HepG2 (cell line): Measurements from ENCODE around the gene TANGO2. TPM values are rescaled to one million over a fixed set of nuclear protein-coding genes. Genes with fewer than 3 reads are reported as not detected.

Experiments used
- ARID2 ChIP-seq: sonication (generic); formaldehyde crosslinking; IDR thresholded peaks from 2 replicates; pipeline ENCODE4 v1.8.1; 2022; ENCODE audit warnings: mild to moderate bottlenecking, missing genetic modification reagents, borderline replicate concordance
- ARID3A ChIP-seq: IDR thresholded peaks from 2 replicates; pipeline ENCODE4 v1.6.1; 2012; ENCODE audit warnings: low read depth, low read length, improper control_type of control experiment
- BORCS8-MEF2B ChIP-seq: sonication (generic); formaldehyde crosslinking; IDR thresholded peaks from 2 replicates; pipeline ENCODE4 v1.8.0; 2022; ENCODE audit warnings: mild to moderate bottlenecking, missing genetic modification reagents
- E2F2 ChIP-seq: sonication (generic); formaldehyde crosslinking; IDR thresholded peaks from 2 replicates; pipeline ENCODE4 v1.4.0; 2020; ENCODE audit warnings: missing genetic modification reagents, borderline replicate concordance
- IRF1 ChIP-seq: sonication (generic); formaldehyde crosslinking; IDR thresholded peaks from 2 replicates; pipeline ENCODE4 v1.4.0; 2020; ENCODE audit warnings: low read depth, mild to moderate bottlenecking, missing genetic modification reagents
- KLF15 ChIP-seq: sonication (generic); formaldehyde crosslinking; IDR thresholded peaks from 2 replicates; pipeline ENCODE4 v1.8.1; 2023; ENCODE audit warnings: borderline replicate concordance, mild to moderate bottlenecking, inconsistent platforms, missing genetic modification reagents, mixed read lengths
- PAXIP1 ChIP-seq: sonication (generic); formaldehyde crosslinking; conservative IDR thresholded peaks from 2 replicates; pipeline ENCODE4 v1.4.0; 2020; ENCODE audit warnings: mild to moderate bottlenecking, missing genetic modification reagents, moderate library complexity
- SCMH1 ChIP-seq: sonication (generic); formaldehyde crosslinking; IDR thresholded peaks from 2 replicates; pipeline ENCODE4 v1.9.0; 2021; ENCODE audit warnings: missing genetic modification reagents, mild to moderate bottlenecking, borderline replicate concordance
- SNAPC4 ChIP-seq: sonication (generic); formaldehyde crosslinking; IDR thresholded peaks from 2 replicates; pipeline ENCODE4 v1.4.0; 2020; ENCODE audit warnings: mild to moderate bottlenecking, missing genetic modification reagents
- TSC22D2 ChIP-seq: sonication (generic); formaldehyde crosslinking; IDR thresholded peaks from 2 replicates; pipeline ENCODE4 v1.5.1; 2020; ENCODE audit warnings: missing genetic modification reagents, mild to moderate bottlenecking, borderline replicate concordance
- U2AF2 ChIP-seq: fragments of 200-400 bp; formaldehyde crosslinking; IDR thresholded peaks from 2 replicates; pipeline ENCODE4 v1.6.1; 2017; ENCODE audit warnings: low read depth, mild to moderate bottlenecking, low read length
- ZFP90 ChIP-seq: sonication (generic); formaldehyde crosslinking; IDR thresholded peaks from 2 replicates; pipeline ENCODE4 v1.8.0; 2022; ENCODE audit warnings: missing genetic modification reagents, mild to moderate bottlenecking, inconsistent platforms, borderline replicate concordance
- ZNF7 ChIP-seq: IDR thresholded peaks from 2 replicates; pipeline ENCODE4 v1.6.1; 2016; ENCODE audit warnings: missing biosample characterization, missing genetic modification reagents
- ZNF773 ChIP-seq: sonication (generic); formaldehyde crosslinking; IDR thresholded peaks from 2 replicates; pipeline ENCODE4 v1.4.0; 2020; ENCODE audit warnings: missing genetic modification reagents, borderline replicate concordance
- polyA plus RNA-seq, 8 experiments: library from polyadenylated mRNA; depleted of rRNA in 3 of 8; stranded (reverse) in 7 of 8; unstranded in 1 of 8; fragments of >200 nt; fragmentation: Illumina TruSeq in 4 of 8; extraction: Trizol in 4 of 8; gene quantifications; 2 replicates each; pipeline versions ENCODE4 v1.2.1 to v1.2.3, GENCODE V29; 2011 to 2016; ENCODE audit warnings: low read depth in 4 of 8, missing spikeins in 1 of 8, mixed read lengths in 1 of 8; ENCODE audit not compliant: insufficient read depth in 1 of 8
- total RNA-seq, 5 experiments: library from RNA; depleted of rRNA; stranded (reverse); fragments of >200 nt; fragmentation: Illumina TruSeq; extraction: Trizol; gene quantifications; 2 replicates each; pipeline ENCODE4 v1.2.3, GENCODE V29; 2016; ENCODE audit warnings: low read depth in 1 of 5

TANGO2 gene
- total and polyA plus RNA-seq, 2 of the 13 experiments (the other 11 are each of a cell fraction or from before 2014, with no cell fraction given) = 12.9 to 14.8 TPM

- peak; percentile 33 for TF ChIP-seq PAXIP1 (CRISPR knock-in tag)
- TF ChIP-seq SCMH1 = no peak
- no peak for TF ChIP-seq SNAPC4 (CRISPR knock-in tag)
- 0 out of 2 replicates have a peak, but pooled peaks have one; percentile 19 for TF ChIP-seq ZFP90 (CRISPR knock-in tag)
- TF ChIP-seq ZNF773 (CRISPR knock-in tag) = no peak
- no peak for TF ChIP-seq U2AF2
- peak; percentile 77; the same call in 1 of the 2 replicates for TF ChIP-seq TSC22D2
- TF ChIP-seq ZNF7 (CRISPR knock-in tag) = no peak
- TF ChIP-seq IRF1 (CRISPR knock-in tag) = no peak
- peak; percentile 79; the same call in 1 of the 2 replicates for TF ChIP-seq ARID2 (CRISPR knock-in tag)
- TF ChIP-seq KLF15 (CRISPR knock-in tag) = 0 out of 2 replicates have a peak, but pooled peaks have one; percentile 43
- TF ChIP-seq BORCS8-MEF2B (CRISPR knock-in tag) = peak; percentile 95
- TF ChIP-seq ARID3A = 0 out of 2 replicates have a peak, but pooled peaks have one; percentile 11
- TF ChIP-seq E2F2 = peak; percentile 99
Measured at GRCh38 chr22:20079745-20080444, 59.0 kb downstream of the TANGO2 start, which contains the start of gene DGCR8 (continued).
